Measurements from ENCODE around the gene FBXL17.
"Not testable (repeated sequence)": the region's sequence is repeated elsewhere in the genome, so short reads cannot be mapped to it uniquely, and the experiment has no call there.

The FBXL17 gene

GRCh38 chr5:108303086-108303485, 78.8 kb downstream of the FBXL17 start:
- H3K27me3 ChIP-seq (ENCODE audit: control insufficient read depth in 1 of 2, insufficient read depth in 2 of 2, low read length in 2 of 2) = no peaks in the 10 kb centered on the region
- H3K9ac ChIP-seq (ENCODE audit: low read length) = no peak overlapping the region
- H3K9me3 ChIP-seq (ENCODE audit: low read length) = no peaks in the 10 kb centered on the region
- no peak overlapping the region for H3K4me3 ChIP-seq (ENCODE audit: low read depth in 1 of 2, low read length in 2 of 2)
- H3K4me1 ChIP-seq (ENCODE audit: insufficient read depth, low read length) = no peaks in the 10 kb centered on the region
- no peak overlapping the region for H3K27ac ChIP-seq (ENCODE audit: low read depth, low read length)
- no peaks in the 10 kb centered on the region for H3K36me3 ChIP-seq (ENCODE audit: insufficient read depth, low read length)

GRCh38 chr5:108297042-108297601, 84.8 kb downstream of the FBXL17 start:
- Histone ChIP-seq H3K4me3 (ENCODE audit: low read depth in 1 of 2, low read length in 2 of 2) (no peak overlapping the region), H3K27ac (ENCODE audit: low read depth, low read length) (no peak overlapping the region), H3K9me3 (ENCODE audit: low read length) (no peaks in the 10 kb centered on the region), H3K36me3 (ENCODE audit: insufficient read depth, low read length) (no peaks in the 10 kb centered on the region), H3K9ac (ENCODE audit: low read length) (no peak overlapping the region), H3K4me1 (ENCODE audit: insufficient read depth, low read length) (peaks cover 3% of the 10 kb centered on the region), H3K27me3 (ENCODE audit: control insufficient read depth in 1 of 2, insufficient read depth in 2 of 2, low read length in 2 of 2) (no peaks in the 10 kb centered on the region)

- no peak overlapping the region for H3K9ac ChIP-seq (ENCODE audit: low read length)
- no peaks in the 10 kb centered on the region for H3K36me3 ChIP-seq (ENCODE audit: insufficient read depth, low read length)
- H3K4me3 ChIP-seq (ENCODE audit: low read depth in 1 of 2, low read length in 2 of 2) = no peak overlapping the region
- no peaks in the 10 kb centered on the region for H3K27me3 ChIP-seq (ENCODE audit: control insufficient read depth in 1 of 2, insufficient read depth in 2 of 2, low read length in 2 of 2)
- no peak overlapping the region for H3K27ac ChIP-seq (ENCODE audit: low read depth, low read length)
- H3K4me1 ChIP-seq (ENCODE audit: insufficient read depth, low read length) = peaks cover 3% of the 10 kb centered on the region
- no peaks in the 10 kb centered on the region for H3K9me3 ChIP-seq (ENCODE audit: low read length)
Observed at GRCh38 chr5:108295578-108296368, 86.1 kb downstream of the FBXL17 start.

- Histone ChIP-seq H3K27me3 (ENCODE audit: control insufficient read depth in 1 of 2, insufficient read depth in 2 of 2, low read length in 2 of 2) (no peaks in the 10 kb centered on the region), H3K36me3 (ENCODE audit: insufficient read depth, low read length) (no peaks in the 10 kb centered on the region), H3K9ac (ENCODE audit: low read length) (no peak overlapping the region), H3K9me3 (ENCODE audit: low read length) (no peaks in the 10 kb centered on the region), H3K4me3 (ENCODE audit: low read depth in 1 of 2, low read length in 2 of 2) (no peak overlapping the region), H3K4me1 (ENCODE audit: insufficient read depth, low read length) (peaks cover 13% of the 10 kb centered on the region), H3K27ac (ENCODE audit: low read depth, low read length) (no peak overlapping the region)
Observed at GRCh38 chr5:108280960-108281569, 100.8 kb downstream of the FBXL17 start.

GRCh38 chr5:108280248-108280647, 101.7 kb downstream of the FBXL17 start:
- no peaks in the 10 kb centered on the region for H3K36me3 ChIP-seq (ENCODE audit: insufficient read depth, low read length)
- H3K9me3 ChIP-seq (ENCODE audit: low read length) = no peaks in the 10 kb centered on the region
- no peak overlapping the region for H3K9ac ChIP-seq (ENCODE audit: low read length)
- no peak overlapping the region for H3K27ac ChIP-seq (ENCODE audit: low read depth, low read length)
- no peak overlapping the region for H3K4me3 ChIP-seq (ENCODE audit: low read depth in 1 of 2, low read length in 2 of 2)
- H3K27me3 ChIP-seq (ENCODE audit: control insufficient read depth in 1 of 2, insufficient read depth in 2 of 2, low read length in 2 of 2) = no peaks in the 10 kb centered on the region
- peaks cover 13% of the 10 kb centered on the region for H3K4me1 ChIP-seq (ENCODE audit: insufficient read depth, low read length)

- Histone ChIP-seq H3K9ac (ENCODE audit: low read length) (no peak overlapping the region), H3K36me3 (ENCODE audit: insufficient read depth, low read length) (no peaks in the 10 kb centered on the region), H3K9me3 (ENCODE audit: low read length) (no peaks in the 10 kb centered on the region), H3K4me1 (ENCODE audit: insufficient read depth, low read length) (peaks cover 13% of the 10 kb centered on the region), H3K4me3 (ENCODE audit: low read depth in 1 of 2, low read length in 2 of 2) (no peak overlapping the region), H3K27ac (ENCODE audit: low read depth, low read length) (no peak overlapping the region), H3K27me3 (ENCODE audit: control insufficient read depth in 1 of 2, insufficient read depth in 2 of 2, low read length in 2 of 2) (no peaks in the 10 kb centered on the region)
Observed at GRCh38 chr5:108278285-108279240, 103.3 kb downstream of the FBXL17 start.

- no peaks in the 10 kb centered on the region for H3K36me3 ChIP-seq (ENCODE audit: insufficient read depth, low read length)
- H3K27ac ChIP-seq (ENCODE audit: low read depth, low read length) = no peak overlapping the region
- H3K4me1 ChIP-seq (ENCODE audit: insufficient read depth, low read length) = peaks cover 13% of the 10 kb centered on the region
- no peak overlapping the region for H3K9ac ChIP-seq (ENCODE audit: low read length)
- H3K4me3 ChIP-seq (ENCODE audit: low read depth in 1 of 2, low read length in 2 of 2) = no peak overlapping the region
- H3K27me3 ChIP-seq (ENCODE audit: control insufficient read depth in 1 of 2, insufficient read depth in 2 of 2, low read length in 2 of 2) = no peaks in the 10 kb centered on the region
- no peaks in the 10 kb centered on the region for H3K9me3 ChIP-seq (ENCODE audit: low read length)
Observed at GRCh38 chr5:108276187-108277050, 105.5 kb downstream of the FBXL17 start.

GRCh38 chr5:108274080-108274479, 107.8 kb downstream of the FBXL17 start:
- H3K9me3 ChIP-seq (ENCODE audit: low read length); H3K4me3 ChIP-seq (ENCODE audit: low read depth in 1 of 2, low read length in 2 of 2); H3K27ac ChIP-seq (ENCODE audit: low read depth, low read length); H3K36me3 ChIP-seq (ENCODE audit: insufficient read depth, low read length); H3K9ac ChIP-seq (ENCODE audit: low read length); H3K27me3 ChIP-seq (ENCODE audit: control insufficient read depth in 1 of 2, insufficient read depth in 2 of 2, low read length in 2 of 2): not testable (repeated sequence)
- peaks cover 13% of the 10 kb centered on the region for H3K4me1 ChIP-seq (ENCODE audit: insufficient read depth, low read length)

GRCh38 chr5:108271127-108271526, 110.8 kb downstream of the FBXL17 start:
- no peak overlapping the region for H3K27ac ChIP-seq (ENCODE audit: low read depth, low read length)
- no peaks in the 10 kb centered on the region for H3K9me3 ChIP-seq (ENCODE audit: low read length)
- no peak overlapping the region for H3K9ac ChIP-seq (ENCODE audit: low read length)
- H3K4me1 ChIP-seq (ENCODE audit: insufficient read depth, low read length) = no peaks in the 10 kb centered on the region
- no peak overlapping the region for H3K4me3 ChIP-seq (ENCODE audit: low read depth in 1 of 2, low read length in 2 of 2)
- no peaks in the 10 kb centered on the region for H3K36me3 ChIP-seq (ENCODE audit: insufficient read depth, low read length)
- no peaks in the 10 kb centered on the region for H3K27me3 ChIP-seq (ENCODE audit: control insufficient read depth in 1 of 2, insufficient read depth in 2 of 2, low read length in 2 of 2)

GRCh38 chr5:108266242-108266641, 115.7 kb downstream of the FBXL17 start:
- Histone ChIP-seq H3K36me3 (ENCODE audit: insufficient read depth, low read length) (no peaks in the 10 kb centered on the region), H3K27me3 (ENCODE audit: control insufficient read depth in 1 of 2, insufficient read depth in 2 of 2, low read length in 2 of 2) (no peaks in the 10 kb centered on the region), H3K27ac (ENCODE audit: low read depth, low read length) (no peak overlapping the region), H3K9me3 (ENCODE audit: low read length) (no peaks in the 10 kb centered on the region), H3K4me3 (ENCODE audit: low read depth in 1 of 2, low read length in 2 of 2) (no peak overlapping the region), H3K9ac (ENCODE audit: low read length) (no peak overlapping the region), H3K4me1 (ENCODE audit: insufficient read depth, low read length) (no peaks in the 10 kb centered on the region)

Data from muscle layer of colon (tissue), 2 donors.